Activated gamma-delta T cell treated with Interleukin-2 at 50 U/mL for 16 hours (primary cell): ENCODE measurements around the gene ZNF491.
"Not testable (repeated sequence)": the region's sequence is repeated elsewhere in the genome, so short reads cannot be mapped to it uniquely, and the experiment has no call there.

Source experiments
- DNase-seq: peaks from one replicate; pipeline ENCODE4 v3.0.0-alpha.2; 2020

The ZNF491 gene

GRCh38 chr19:11798391-11799330, at the start of gene ZNF491:
ZNF491 (plus strand) TSS chr19:11798523; CDS start chr19:11805954, 7,431 bp downstream.
- peak; percentile 83 for DNase-seq

- DNase-seq, result no peak
These were observed 48.6 kb upstream of the ZNF491 start for GRCh38 chr19:11749751-11750150.

GRCh38 chr19:11752244-11752736, 46.0 kb upstream of the ZNF491 start:
- DNase-seq, result no peak

GRCh38 chr19:11754663-11755062, 43.7 kb upstream of the ZNF491 start:
- no peak for DNase-seq

GRCh38 chr19:11756965-11757364, 41.4 kb upstream of the ZNF491 start:
- no peak for DNase-seq

- DNase-seq, result no peak
These were observed 38.5 kb upstream of the ZNF491 start for GRCh38 chr19:11759805-11760204.

GRCh38 chr19:11763117-11763516, 35.2 kb upstream of the ZNF491 start:
- no peak for DNase-seq

- no peak for DNase-seq
These were observed 34.7 kb upstream of the ZNF491 start for GRCh38 chr19:11763611-11764010.

- DNase-seq, result peak; percentile 92
These were observed 31.4 kb upstream of the ZNF491 start, which contains the start of gene ZNF441 for GRCh38 chr19:11766597-11767591. ZNF441 (plus strand) TSS chr19:11767000; CDS start chr19:11767194, 194 bp downstream.

GRCh38 chr19:11767633-11768133, 30.6 kb upstream of the ZNF491 start:
- no peak for DNase-seq

- no peak for DNase-seq
These were observed 28.3 kb upstream of the ZNF491 start for GRCh38 chr19:11769995-11770394.

GRCh38 chr19:11771520-11771919, 26.8 kb upstream of the ZNF491 start:
- DNase-seq, result not testable (repeated sequence)

- DNase-seq, result not testable (repeated sequence)
These were observed 21.7 kb upstream of the ZNF491 start for GRCh38 chr19:11776669-11777068.

GRCh38 chr19:11780431-11781020, 17.8 kb upstream of the ZNF491 start:
- DNase-seq, result no peak

- no peak for DNase-seq
These were observed 16.8 kb upstream of the ZNF491 start for GRCh38 chr19:11781295-11782057.

GRCh38 chr19:11783767-11784166, 14.6 kb upstream of the ZNF491 start:
- no peak for DNase-seq

- no peak for DNase-seq
These were observed 14.0 kb upstream of the ZNF491 start for GRCh38 chr19:11784356-11784755.

GRCh38 chr19:11787536-11787935, 10.8 kb upstream of the ZNF491 start:
- no peak for DNase-seq

GRCh38 chr19:11792942-11793341, 5.4 kb upstream of the ZNF491 start:
- DNase-seq, result no peak

- DNase-seq, result peak; percentile 77
These were observed 832 bp upstream of the ZNF491 start for GRCh38 chr19:11797491-11797890.

- DNase-seq, result no peak
These were observed 8.2 kb downstream of the ZNF491 start for GRCh38 chr19:11806354-11807098.
